ENCODE results near the gene KLHL22.

Gene KLHL22

GRCh38 chr22:20436768-20437612 is 58.6 kb downstream of the KLHL22 start:
- Histone ChIP-seq H2AFZ (ENCODE audit: low read depth) (no peak overlapping the region), H3K4me3 (IDR thresholded peaks at IDR 0.05; ENCODE audit: insufficient read depth, low read depth, low read length) (no peak overlapping the region), H4K20me1 (ENCODE audit: insufficient read depth) (no peaks in the 10 kb centered on the region), H3K27me3 (ENCODE audit: insufficient read depth, low read depth) (peaks cover 7% of the 10 kb centered on the region; the same call in 1 of the 2 replicates), H3K4me1 (ENCODE audit: low read depth, poor library complexity, severe bottlenecking) (no peaks in the 10 kb centered on the region), H3K9ac (no peak overlapping the region), H3K4me2 (no peak overlapping the region), H3K27ac (no peak overlapping the region), H3K36me3 (ENCODE audit: insufficient read depth) (no peaks in the 10 kb centered on the region), H3K79me2 (ENCODE audit: insufficient read depth, low read depth) (no peaks in the 10 kb centered on the region)
- TF ChIP-seq CTCF (conservative IDR thresholded peaks at IDR 0.05; ENCODE audit: low read depth, low read length): no peak

DNA sequence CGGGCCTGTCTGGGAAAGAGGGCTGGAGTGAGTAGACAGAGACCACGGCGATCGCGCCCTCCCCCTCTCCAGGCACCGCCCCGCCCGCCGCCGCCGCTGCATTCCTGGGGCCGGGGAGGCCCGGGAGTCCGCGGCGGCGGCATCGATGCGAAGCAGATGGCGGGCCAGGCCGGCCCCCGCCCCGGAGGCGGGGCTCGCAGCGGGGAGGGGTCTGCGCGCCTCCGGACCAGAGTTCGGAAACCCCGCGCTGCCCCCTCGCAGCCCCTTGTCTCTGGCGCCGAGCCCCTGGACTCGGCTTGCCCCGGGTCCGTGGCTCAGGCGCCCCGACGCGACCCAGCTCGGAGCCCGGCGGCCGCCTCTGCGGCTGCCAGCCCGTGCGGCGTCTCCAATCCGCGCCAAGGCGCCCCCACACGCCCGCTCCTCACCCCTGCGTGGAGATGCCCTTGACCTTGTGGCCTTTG is 59.3 kb downstream of the KLHL22 start:
- Histone ChIP-seq H3K4me3 (IDR thresholded peaks at IDR 0.05; ENCODE audit: insufficient read depth, low read depth, low read length) (no peak overlapping the region), H3K79me2 (ENCODE audit: insufficient read depth, low read depth) (no peaks in the 10 kb centered on the region), H3K9ac (no peak overlapping the region), H2AFZ (ENCODE audit: low read depth) (no peak overlapping the region), H3K4me2 (no peak overlapping the region), H3K4me1 (ENCODE audit: low read depth, poor library complexity, severe bottlenecking) (no peaks in the 10 kb centered on the region), H3K27me3 (ENCODE audit: insufficient read depth, low read depth) (peaks cover 7% of the 10 kb centered on the region; the same call in 1 of the 2 replicates), H4K20me1 (ENCODE audit: insufficient read depth) (no peaks in the 10 kb centered on the region), H3K36me3 (ENCODE audit: insufficient read depth) (no peaks in the 10 kb centered on the region), H3K27ac (no peak overlapping the region)
- TF ChIP-seq CTCF (conservative IDR thresholded peaks at IDR 0.05; ENCODE audit: low read depth, low read length): no peak

DNA sequence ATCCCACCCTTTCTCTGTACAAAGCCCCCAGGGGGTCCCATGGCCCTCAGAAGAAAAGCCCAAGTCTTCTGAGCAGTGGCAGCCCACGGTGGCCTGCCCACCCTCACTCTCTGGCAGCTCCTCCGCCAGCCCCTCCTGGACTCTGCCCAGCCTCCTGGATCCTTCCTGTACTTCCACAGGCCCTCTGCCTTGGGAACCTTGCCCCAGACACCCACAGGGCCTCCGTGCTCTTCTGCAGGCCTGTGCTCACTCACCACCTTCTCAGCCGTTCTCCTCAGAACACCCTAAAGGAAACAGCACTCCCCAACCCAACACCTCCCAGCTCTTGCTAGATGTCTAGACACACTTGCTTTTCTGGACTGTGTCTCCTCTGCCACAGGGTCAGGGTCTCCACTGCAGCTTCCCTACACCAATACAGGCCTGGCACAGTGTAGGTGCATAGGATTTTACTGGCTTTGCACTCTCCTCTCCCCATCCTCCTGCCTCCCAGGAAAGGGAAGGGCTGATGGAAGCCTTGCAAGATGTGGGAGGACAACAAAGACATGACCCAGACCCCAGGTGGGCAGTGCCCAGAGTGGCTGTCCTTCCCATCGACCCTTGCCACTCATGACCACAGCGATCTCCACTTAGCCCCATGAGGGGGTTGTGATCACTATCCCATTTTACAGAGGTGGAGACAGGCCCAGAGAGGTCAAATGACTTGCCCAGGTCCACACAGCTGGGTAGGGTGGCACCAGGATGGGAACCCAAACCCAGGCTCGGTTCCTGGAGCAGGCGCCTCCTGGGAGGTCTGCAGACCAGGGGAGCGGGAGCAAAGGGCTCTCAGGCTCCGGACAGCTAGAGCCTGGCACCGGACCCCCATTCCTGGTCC is 59.9 kb downstream of the KLHL22 start:
- Histone ChIP-seq H3K27ac (no peak overlapping the region), H3K9ac (no peak overlapping the region), H2AFZ (ENCODE audit: low read depth) (no peak overlapping the region), H4K20me1 (ENCODE audit: insufficient read depth) (no peaks in the 10 kb centered on the region), H3K79me2 (ENCODE audit: insufficient read depth, low read depth) (no peaks in the 10 kb centered on the region), H3K27me3 (ENCODE audit: insufficient read depth, low read depth) (peaks cover 7% of the 10 kb centered on the region; the same call in 1 of the 2 replicates), H3K4me2 (no peak overlapping the region), H3K4me3 (IDR thresholded peaks at IDR 0.05; ENCODE audit: insufficient read depth, low read depth, low read length) (no peak overlapping the region), H3K36me3 (ENCODE audit: insufficient read depth) (no peaks in the 10 kb centered on the region), H3K4me1 (ENCODE audit: low read depth, poor library complexity, severe bottlenecking) (no peaks in the 10 kb centered on the region)
- TF ChIP-seq CTCF (conservative IDR thresholded peaks at IDR 0.05; ENCODE audit: low read depth, low read length): no peak

GRCh38 chr22:20434773-20435172 is 60.8 kb downstream of the KLHL22 start:
- Histone ChIP-seq H3K27me3 (ENCODE audit: insufficient read depth, low read depth) (peaks cover 7% of the 10 kb centered on the region; the same call in 1 of the 2 replicates), H4K20me1 (ENCODE audit: insufficient read depth) (no peaks in the 10 kb centered on the region), H3K4me3 (IDR thresholded peaks at IDR 0.05; ENCODE audit: insufficient read depth, low read depth, low read length) (no peak overlapping the region), H2AFZ (ENCODE audit: low read depth) (no peak overlapping the region), H3K4me1 (ENCODE audit: low read depth, poor library complexity, severe bottlenecking) (no peaks in the 10 kb centered on the region), H3K79me2 (ENCODE audit: insufficient read depth, low read depth) (no peaks in the 10 kb centered on the region), H3K9ac (no peak overlapping the region), H3K36me3 (ENCODE audit: insufficient read depth) (no peaks in the 10 kb centered on the region), H3K4me2 (no peak overlapping the region), H3K27ac (no peak overlapping the region)
- TF ChIP-seq CTCF (conservative IDR thresholded peaks at IDR 0.05; ENCODE audit: low read depth, low read length): no peak

Measured in KMS-11 (cell line).